OCI-LY3 (cell line): ENCODE data around the gene CCDC127.

Experiments
- CTCF ChIP-seq: fragments of 200-600, 300-600 bp; sonication (generic); IDR thresholded peaks from 2 replicates; pipeline ENCODE4 v1.5.1; 2014; ENCODE audit warnings: antibody characterized with exemption, low read length, low read depth
- EZH2phosphoT487 ChIP-seq: fragments of 200-600 bp; shearing (Covaris generic); IDR thresholded peaks from 2 replicates; pipeline ENCODE4 v1.6.1; 2018; ENCODE audit warnings: antibody characterized with exemption, mixed run types, low read depth

- TF ChIP-seq CTCF (no peak), EZH2phosphoT487 (no peak)
Measured at GRCh38 chr5:219991-220390, 2.0 kb upstream of the CCDC127 start.
